ENCODE results near the gene ORC4.

DNA sequence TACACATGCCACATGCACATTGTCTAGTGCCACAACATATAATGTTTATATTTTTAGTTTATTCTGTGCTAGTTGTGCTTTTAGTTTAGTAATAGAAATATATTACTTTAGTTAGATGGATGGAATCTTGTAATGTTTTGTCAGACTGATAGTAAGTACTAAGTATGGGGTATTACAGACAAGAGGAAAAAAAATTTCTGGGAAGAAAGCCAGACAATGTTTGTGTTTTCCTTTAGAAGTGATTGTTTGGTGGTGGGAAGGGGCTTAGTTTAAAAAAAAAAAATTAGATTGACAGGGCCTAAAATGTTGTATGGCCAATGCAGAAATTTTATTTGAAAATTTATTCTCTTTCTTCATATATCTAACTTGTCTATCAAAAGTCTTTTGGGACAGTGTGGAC is 137.9 kb downstream of the ORC4 start:
- TF ChIP-seq POLR2A (IDR thresholded peaks at IDR 0.05) = no peak
- TF ChIP-seq, protein P1, sequence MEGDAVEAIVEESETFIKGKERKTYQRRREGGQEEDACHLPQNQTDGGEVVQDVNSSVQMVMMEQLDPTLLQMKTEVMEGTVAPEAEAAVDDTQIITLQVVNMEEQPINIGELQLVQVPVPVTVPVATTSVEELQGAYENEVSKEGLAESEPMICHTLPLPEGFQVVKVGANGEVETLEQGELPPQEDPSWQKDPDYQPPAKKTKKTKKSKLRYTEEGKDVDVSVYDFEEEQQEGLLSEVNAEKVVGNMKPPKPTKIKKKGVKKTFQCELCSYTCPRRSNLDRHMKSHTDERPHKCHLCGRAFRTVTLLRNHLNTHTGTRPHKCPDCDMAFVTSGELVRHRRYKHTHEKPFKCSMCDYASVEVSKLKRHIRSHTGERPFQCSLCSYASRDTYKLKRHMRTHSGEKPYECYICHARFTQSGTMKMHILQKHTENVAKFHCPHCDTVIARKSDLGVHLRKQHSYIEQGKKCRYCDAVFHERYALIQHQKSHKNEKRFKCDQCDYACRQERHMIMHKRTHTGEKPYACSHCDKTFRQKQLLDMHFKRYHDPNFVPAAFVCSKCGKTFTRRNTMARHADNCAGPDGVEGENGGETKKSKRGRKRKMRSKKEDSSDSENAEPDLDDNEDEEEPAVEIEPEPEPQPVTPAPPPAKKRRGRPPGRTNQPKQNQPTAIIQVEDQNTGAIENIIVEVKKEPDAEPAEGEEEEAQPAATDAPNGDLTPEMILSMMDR (IDR thresholded peaks at IDR 0.05) = no peak

All from stomach (tissue), 4 donors.